SK-N-SH treated with all-trans-retinoic acid at 6 μM for 48 hours (cell line): Measurements from ENCODE around the gene TSPAN14.

Experiments
- ARNTL ChIP-seq: fragments of 450-650 bp; formaldehyde crosslinking; IDR thresholded peaks from 2 replicates; pipeline ENCODE4 v1.5.0; 2020; ENCODE audit warnings: low read depth, mild to moderate bottlenecking, moderate library complexity, borderline replicate concordance
- CREB5 ChIP-seq: fragments of 250-450 bp; sonication (Bioruptor Pico); IDR thresholded peaks from 2 replicates; pipeline ENCODE4 v1.5.1; 2020; ENCODE audit warnings: low read depth, mild to moderate bottlenecking, moderate library complexity
- GLIS3 ChIP-seq: fragments of 250-450 bp; sonication (Bioruptor Pico); IDR thresholded peaks from 2 replicates; pipeline ENCODE4 v1.5.0; 2020; ENCODE audit warnings: mild to moderate bottlenecking, moderate library complexity
- OSR1 ChIP-seq: fragments of 250-450 bp; sonication (Bioruptor Pico); IDR thresholded peaks from 2 replicates; pipeline ENCODE4 v1.8.0; 2022; ENCODE audit warnings: moderate library complexity, mild to moderate bottlenecking, inconsistent platforms
- PATZ1 ChIP-seq: fragments of 250-450 bp; sonication (Bioruptor Pico); IDR thresholded peaks from 2 replicates; pipeline ENCODE4 v1.8.0; 2020; ENCODE audit warnings: mild to moderate bottlenecking, moderate library complexity, borderline replicate concordance
- TCF4 ChIP-seq: fragments of 250-450 bp; sonication (Bioruptor Pico); IDR thresholded peaks from 2 replicates; pipeline ENCODE4 v1.8.0; 2021; ENCODE audit warnings: mild to moderate bottlenecking, moderate library complexity, borderline replicate concordance
- ZC3H10 ChIP-seq: fragments of 250-450 bp; sonication (Bioruptor Pico); IDR thresholded peaks from 2 replicates; pipeline ENCODE4 v1.5.1; 2021; ENCODE audit warnings: mild to moderate bottlenecking, moderate library complexity
- ZFP3 ChIP-seq: fragments of 250-450 bp; sonication (Bioruptor Pico); IDR thresholded peaks from 2 replicates; pipeline ENCODE4 v1.5.0; 2020; ENCODE audit warnings: mild to moderate bottlenecking, moderate library complexity
- ZNF565 ChIP-seq: fragments of 450-650 bp; formaldehyde crosslinking; conservative IDR thresholded peaks from 2 replicates; pipeline ENCODE4 v1.5.0; 2020; ENCODE audit warnings: low read depth, mild to moderate bottlenecking, moderate library complexity
- ZNF8 ChIP-seq: fragments of 450-650 bp; formaldehyde crosslinking; IDR thresholded peaks from 2 replicates; pipeline ENCODE4 v1.5.0; 2020; ENCODE audit warnings: mild to moderate bottlenecking, moderate library complexity
- TF ChIP-seq, protein P1 (sequence below): fragments of 250-450 bp; sonication (Bioruptor Pico); IDR thresholded peaks from 2 replicates; pipeline ENCODE4 v1.5.0; 2020; ENCODE audit warnings: mild to moderate bottlenecking, moderate library complexity

DNA sequence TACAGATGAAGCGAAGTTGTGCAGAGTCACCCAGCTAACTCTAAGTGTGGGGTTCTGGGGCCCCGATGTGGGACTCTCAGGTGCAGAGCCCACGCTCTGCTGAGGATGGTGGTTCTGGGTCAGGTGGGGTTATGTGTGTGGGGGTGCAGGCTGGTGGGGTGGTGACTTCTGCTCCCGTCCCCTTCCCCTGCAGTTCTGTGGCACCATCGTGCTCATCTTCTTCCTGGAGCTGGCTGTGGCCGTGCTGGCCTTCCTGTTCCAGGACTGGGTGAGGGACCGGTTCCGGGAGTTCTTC, 54.9 kb downstream of the TSPAN14 start:
- no peak for TF ChIP-seq OSR1
- TF ChIP-seq ZNF565 (CRISPR knock-in tag) = no peak
- no peak for TF ChIP-seq GLIS3 (CRISPR knock-in tag)
- no peak for TF ChIP-seq ZFP3
- TF ChIP-seq ZNF8 (CRISPR knock-in tag) = no peak
- TF ChIP-seq TCF4 (CRISPR knock-in tag) = no peak
- no peak for TF ChIP-seq ARNTL (CRISPR knock-in tag)
- TF ChIP-seq ZC3H10 (CRISPR knock-in tag) = no peak
- TF ChIP-seq PATZ1 (CRISPR knock-in tag) = no peak
- TF ChIP-seq, protein P1, sequence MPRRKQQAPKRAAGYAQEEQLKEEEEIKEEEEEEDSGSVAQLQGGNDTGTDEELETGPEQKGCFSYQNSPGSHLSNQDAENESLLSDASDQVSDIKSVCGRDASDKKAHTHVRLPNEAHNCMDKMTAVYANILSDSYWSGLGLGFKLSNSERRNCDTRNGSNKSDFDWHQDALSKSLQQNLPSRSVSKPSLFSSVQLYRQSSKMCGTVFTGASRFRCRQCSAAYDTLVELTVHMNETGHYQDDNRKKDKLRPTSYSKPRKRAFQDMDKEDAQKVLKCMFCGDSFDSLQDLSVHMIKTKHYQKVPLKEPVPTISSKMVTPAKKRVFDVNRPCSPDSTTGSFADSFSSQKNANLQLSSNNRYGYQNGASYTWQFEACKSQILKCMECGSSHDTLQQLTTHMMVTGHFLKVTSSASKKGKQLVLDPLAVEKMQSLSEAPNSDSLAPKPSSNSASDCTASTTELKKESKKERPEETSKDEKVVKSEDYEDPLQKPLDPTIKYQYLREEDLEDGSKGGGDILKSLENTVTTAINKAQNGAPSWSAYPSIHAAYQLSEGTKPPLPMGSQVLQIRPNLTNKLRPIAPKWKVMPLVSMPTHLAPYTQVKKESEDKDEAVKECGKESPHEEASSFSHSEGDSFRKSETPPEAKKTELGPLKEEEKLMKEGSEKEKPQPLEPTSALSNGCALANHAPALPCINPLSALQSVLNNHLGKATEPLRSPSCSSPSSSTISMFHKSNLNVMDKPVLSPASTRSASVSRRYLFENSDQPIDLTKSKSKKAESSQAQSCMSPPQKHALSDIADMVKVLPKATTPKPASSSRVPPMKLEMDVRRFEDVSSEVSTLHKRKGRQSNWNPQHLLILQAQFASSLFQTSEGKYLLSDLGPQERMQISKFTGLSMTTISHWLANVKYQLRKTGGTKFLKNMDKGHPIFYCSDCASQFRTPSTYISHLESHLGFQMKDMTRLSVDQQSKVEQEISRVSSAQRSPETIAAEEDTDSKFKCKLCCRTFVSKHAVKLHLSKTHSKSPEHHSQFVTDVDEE = no peak
- TF ChIP-seq CREB5 (CRISPR knock-in tag) = no peak
